Neutrophil (primary cell): ENCODE measurements around the gene ATF1.
"Not testable (repeated sequence)": the region's sequence is repeated elsewhere in the genome, so short reads cannot be mapped to it uniquely, and the experiment has no call there.

Source experiments
- H3K27ac ChIP-seq: fragments of 200-600 bp; sonication (generic); 2 replicates; pipeline ENCODE4 v1.5.1; 2016; ENCODE audit warnings: mild to moderate bottlenecking, moderate library complexity
- H3K27me3 ChIP-seq: fragments of 200-600 bp; sonication (generic); 2 replicates; pipeline ENCODE4 v1.6.0; 2016; ENCODE audit warnings: mild to moderate bottlenecking
- H3K36me3 ChIP-seq: fragments of 200-600 bp; sonication (generic); 2 replicates; pipeline ENCODE4 v1.5.1; 2017
- H3K4me1 ChIP-seq, 2 experiments: fragments of 200-600 bp in 1 of 2; sonication (generic) in 1 of 2; 1 replicate in 1 of 2; 2 replicates in 1 of 2; pipeline versions ENCODE4 v1.5.1 to v1.6.1; 2013 to 2016; ENCODE audit warnings: low read depth in 1 of 2, low read length in 1 of 2, mild to moderate bottlenecking in 1 of 2, moderate library complexity in 1 of 2; ENCODE audit not compliant: control insufficient read depth in 1 of 2, insufficient read depth in 1 of 2
- H3K4me3 ChIP-seq, 2 experiments: fragments of 200-600 bp in 1 of 2; sonication (generic) in 1 of 2; 1 replicate in 1 of 2; 2 replicates in 1 of 2; pipeline ENCODE4 v1.5.1; 2013 to 2016; ENCODE audit warnings: low read depth in 1 of 2, low read length in 1 of 2, mild to moderate bottlenecking in 1 of 2, moderate library complexity in 1 of 2
- H3K9me3 ChIP-seq: fragments of 200-600 bp; sonication (generic); 2 replicates; pipeline ENCODE4 v1.5.1; 2016
- CTCF ChIP-seq: fragments of 200-600 bp; sonication (generic); IDR thresholded peaks from 2 replicates; pipeline ENCODE4 v1.5.1; 2016; ENCODE audit warnings: antibody characterized with exemption

Gene ATF1

GRCh38 chr12:50841716-50842531 lies 78.0 kb downstream of the ATF1 start:
- Histone ChIP-seq H3K27ac (no peak overlapping the region), H3K9me3 (no peaks in the 10 kb centered on the region), H3K36me3 (no peaks in the 10 kb centered on the region), H3K4me3 (no peak overlapping the region), H3K27me3 (peaks cover 6% of the 10 kb centered on the region), H3K4me1 (no peaks in the 10 kb centered on the region)
- TF ChIP-seq CTCF, result no peak

- no peaks in the 10 kb centered on the region for H3K4me1 ChIP-seq
- H3K36me3 ChIP-seq, result no peaks in the 10 kb centered on the region
- no peak for TF ChIP-seq CTCF
- H3K9me3 ChIP-seq, result no peaks in the 10 kb centered on the region
- peak within 1 kb of the TSS in 1 of 2 experiments; percentile 8 for H3K4me3 ChIP-seq
- peaks cover 6% of the 10 kb centered on the region for H3K27me3 ChIP-seq
- H3K27ac ChIP-seq, result no peak within 1 kb of the TSS
These were observed 79.0 kb downstream of the ATF1 start, which contains the start of gene TMPRSS12 for GRCh38 chr12:50842637-50843493. Gene TMPRSS12, plus strand, starts transcription at chr12:50842926. Its CDS starts 39 bp downstream, at chr12:50842965.

- peaks cover 6% of the 10 kb centered on the region for H3K27me3 ChIP-seq
- H3K4me3 ChIP-seq, result no peak overlapping the region
- H3K27ac ChIP-seq, result no peak overlapping the region
- H3K4me1 ChIP-seq, result no peaks in the 10 kb centered on the region
- no peaks in the 10 kb centered on the region for H3K9me3 ChIP-seq
- H3K36me3 ChIP-seq, result no peaks in the 10 kb centered on the region
- TF ChIP-seq CTCF, result no peak
These were observed 81.2 kb downstream of the ATF1 start for GRCh38 chr12:50845021-50845647.

GRCh38 chr12:50848963-50849362 lies 85.1 kb downstream of the ATF1 start:
- no peaks in the 10 kb centered on the region for H3K4me1 ChIP-seq
- no peak overlapping the region for H3K27ac ChIP-seq
- H3K4me3 ChIP-seq, result no peak overlapping the region
- H3K9me3 ChIP-seq, result no peaks in the 10 kb centered on the region
- no peaks in the 10 kb centered on the region for H3K36me3 ChIP-seq
- TF ChIP-seq CTCF, result no peak
- no peaks in the 10 kb centered on the region for H3K27me3 ChIP-seq

- not testable (repeated sequence) for H3K4me1 ChIP-seq, H3K27me3 ChIP-seq, H3K4me3 ChIP-seq, H3K9me3 ChIP-seq, H3K36me3 ChIP-seq, H3K27ac ChIP-seq
These were observed 91.3 kb downstream of the ATF1 start for GRCh38 chr12:50855218-50855617.

GRCh38 chr12:50855679-50856078 lies 91.8 kb downstream of the ATF1 start:
- not testable (repeated sequence) for H3K4me3 ChIP-seq, H3K4me1 ChIP-seq, H3K27me3 ChIP-seq, H3K9me3 ChIP-seq, H3K27ac ChIP-seq, H3K36me3 ChIP-seq
